Right atrium auricular region (tissue), 2 donors: ENCODE measurements around the gene PLCH1. TPM values are rescaled to one million over a fixed set of nuclear protein-coding genes. Genes with fewer than 3 reads are reported as not detected.

Experiments
- DNase-seq: peaks from one replicate; pipeline ENCODE4 v3.0.0-alpha.2; 2019; ENCODE audit warnings: low spot score
- H3K27ac ChIP-seq, 2 donors: fragments of 200-600 bp; sonication (generic); 1 replicate in 1 of 2; 2 replicates in 1 of 2; pipeline ENCODE4 v1.5.1; 2016 to 2019
- H3K27me3 ChIP-seq, 2 donors: fragments of 200-600 bp; sonication (generic); one replicate each; pipeline versions ENCODE4 v1.5.1 to v1.6.0; 2017 to 2019
- H3K36me3 ChIP-seq: fragments of 200-600 bp; sonication (generic); one replicate; pipeline ENCODE4 v1.5.1; 2016
- H3K4me1 ChIP-seq, 2 donors: fragments of 200-600 bp; sonication (generic); one replicate each; pipeline versions ENCODE4 v1.5.1 to v1.6.0; 2017 to 2019
- H3K4me3 ChIP-seq, 2 donors: fragments of 200-600 bp; sonication (generic); 1 replicate in 1 of 2; 2 replicates in 1 of 2; pipeline ENCODE4 v1.5.1; 2017 to 2019; ENCODE audit warnings: mild to moderate bottlenecking in 1 of 2, moderate library complexity in 1 of 2
- H3K9me3 ChIP-seq, 2 donors: fragments of 200-600 bp; sonication (generic); one replicate each; pipeline ENCODE4 v1.5.1; 2019
- total RNA-seq, 2 donors: library from RNA; depleted of rRNA; stranded (reverse); fragments of >200 nt; gene quantifications; one replicate each; pipeline ENCODE4 v1.1.0, GENCODE V29; 2016
- TF ChIP-seq, protein P1 (sequence below), 2 donors: fragments of 200-600 bp; sonication (generic); IDR thresholded peaks; one replicate each; pipeline ENCODE4 v1.5.1; 2019; ENCODE audit warnings: antibody characterized with exemption in 2 of 2

The PLCH1 gene
- total RNA-seq, 2 donors from 2014 or later: 1.4 to 1.5 TPM

- H3K27me3 ChIP-seq: no peaks in the 10 kb centered on the region
Observed at GRCh38 chr3:155739154-155739553, 5.7 kb downstream of the PLCH1 start.

DNA sequence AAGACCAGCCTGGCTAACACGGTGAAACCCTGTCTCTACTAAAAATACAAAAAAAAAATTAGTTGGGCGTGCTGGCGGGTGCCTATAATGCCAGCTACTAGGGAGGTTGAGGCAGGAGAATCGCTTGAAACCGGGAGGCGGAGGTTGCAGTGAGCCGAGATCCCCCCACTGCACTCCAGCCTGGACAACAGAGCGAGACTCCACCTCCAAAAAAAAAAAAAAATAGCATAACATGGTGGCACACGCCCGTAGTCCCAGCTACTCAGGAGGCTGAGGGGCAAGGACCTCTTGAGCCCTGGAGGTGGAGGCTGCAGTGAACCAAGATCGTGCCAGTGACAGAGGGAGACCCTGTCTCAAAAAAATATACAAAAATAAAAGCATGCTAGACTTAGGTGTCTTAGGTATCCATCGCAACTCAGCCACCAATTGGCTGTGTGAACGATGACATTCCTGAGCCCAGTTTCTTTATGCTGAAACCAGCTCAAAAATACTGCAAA, 6.2 kb downstream of the PLCH1 start:
- Histone ChIP-seq H3K4me3 (no peak overlapping the region), H3K9me3 (no peaks in the 10 kb centered on the region), H3K27me3 (no peaks in the 10 kb centered on the region), H3K27ac (no peak overlapping the region), H3K36me3 (no peaks in the 10 kb centered on the region), H3K4me1 (peaks cover 0 to 4% of the 10 kb centered on the region in 2 donors)
- TF ChIP-seq, protein P1, sequence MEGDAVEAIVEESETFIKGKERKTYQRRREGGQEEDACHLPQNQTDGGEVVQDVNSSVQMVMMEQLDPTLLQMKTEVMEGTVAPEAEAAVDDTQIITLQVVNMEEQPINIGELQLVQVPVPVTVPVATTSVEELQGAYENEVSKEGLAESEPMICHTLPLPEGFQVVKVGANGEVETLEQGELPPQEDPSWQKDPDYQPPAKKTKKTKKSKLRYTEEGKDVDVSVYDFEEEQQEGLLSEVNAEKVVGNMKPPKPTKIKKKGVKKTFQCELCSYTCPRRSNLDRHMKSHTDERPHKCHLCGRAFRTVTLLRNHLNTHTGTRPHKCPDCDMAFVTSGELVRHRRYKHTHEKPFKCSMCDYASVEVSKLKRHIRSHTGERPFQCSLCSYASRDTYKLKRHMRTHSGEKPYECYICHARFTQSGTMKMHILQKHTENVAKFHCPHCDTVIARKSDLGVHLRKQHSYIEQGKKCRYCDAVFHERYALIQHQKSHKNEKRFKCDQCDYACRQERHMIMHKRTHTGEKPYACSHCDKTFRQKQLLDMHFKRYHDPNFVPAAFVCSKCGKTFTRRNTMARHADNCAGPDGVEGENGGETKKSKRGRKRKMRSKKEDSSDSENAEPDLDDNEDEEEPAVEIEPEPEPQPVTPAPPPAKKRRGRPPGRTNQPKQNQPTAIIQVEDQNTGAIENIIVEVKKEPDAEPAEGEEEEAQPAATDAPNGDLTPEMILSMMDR (IDR thresholded peaks at IDR 0.05): no peak
- DNase-seq: no peak

More at GRCh38 chr3:155739154-155739553, 5.7 kb downstream of the PLCH1 start:
- Histone ChIP-seq H3K27ac (no peak overlapping the region), H3K36me3 (no peaks in the 10 kb centered on the region), H3K4me1 (peaks cover 0 to 9% of the 10 kb centered on the region in 2 donors), H3K4me3 (no peak overlapping the region), H3K9me3 (no peaks in the 10 kb centered on the region)
- TF ChIP-seq, protein P1 (IDR thresholded peaks at IDR 0.05): no peak
- DNase-seq: no peak

DNA sequence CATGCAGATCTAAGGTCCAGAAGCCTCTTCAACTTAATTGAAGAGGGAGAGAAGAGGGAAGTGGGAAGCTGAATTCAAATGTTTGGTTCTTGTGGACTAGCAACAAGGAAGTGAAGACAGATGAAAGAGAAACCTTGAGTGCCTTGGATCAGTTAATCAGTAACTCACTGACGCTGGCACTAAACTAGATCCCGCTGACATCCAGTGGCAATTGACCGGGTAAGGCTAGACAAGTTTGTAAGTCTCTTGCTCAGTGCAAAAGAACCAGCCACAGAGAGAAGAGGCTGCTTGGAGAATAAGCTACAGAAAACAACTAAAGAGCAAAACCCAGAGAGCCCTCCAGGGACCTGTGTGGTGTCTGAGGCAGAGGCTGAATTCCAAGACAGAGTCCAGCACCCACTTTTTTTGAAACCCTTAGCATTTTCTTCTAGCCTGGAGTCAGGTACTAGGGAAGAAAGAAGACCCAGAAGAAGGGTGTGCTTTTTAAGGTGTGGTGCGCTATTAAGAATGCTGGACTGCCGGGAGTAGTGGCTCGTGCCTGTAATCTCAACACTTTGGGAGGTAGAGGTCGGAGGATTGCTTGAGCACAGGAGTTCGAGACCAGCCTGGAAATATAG, 6.9 kb downstream of the PLCH1 start:
- TF ChIP-seq, protein P1 (IDR thresholded peaks at IDR 0.05): no peak
- H3K36me3 ChIP-seq: no peaks in the 10 kb centered on the region
- no peaks in the 10 kb centered on the region for H3K27me3 ChIP-seq
- H3K4me1 ChIP-seq: no peaks in the 10 kb centered on the region
- no peak overlapping the region for H3K27ac ChIP-seq
- no peaks in the 10 kb centered on the region for H3K9me3 ChIP-seq
- H3K4me3 ChIP-seq: no peak overlapping the region
- DNase-seq: no peak

DNA sequence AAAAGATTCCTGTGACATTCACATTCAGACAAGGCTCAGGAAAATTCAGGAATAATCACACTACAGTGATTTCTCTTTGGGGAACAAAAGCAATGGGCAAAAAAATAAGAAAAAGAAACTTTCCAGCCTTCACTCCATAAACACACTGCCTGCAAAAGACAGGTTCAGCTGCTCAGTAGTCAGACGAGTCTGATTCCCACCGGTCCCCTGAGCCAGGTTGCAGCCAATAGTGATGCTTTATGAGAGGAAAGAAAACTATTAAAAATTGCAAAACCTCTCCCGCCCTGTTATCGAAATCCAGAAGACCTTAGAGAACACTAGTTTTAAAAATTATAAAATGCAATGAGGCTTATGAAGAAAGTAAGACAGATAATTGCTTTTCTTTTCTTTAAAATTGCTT, 8.5 kb downstream of the PLCH1 start:
- no peak overlapping the region for H3K4me3 ChIP-seq
- H3K4me1 ChIP-seq: no peaks in the 10 kb centered on the region
- H3K27ac ChIP-seq: no peak overlapping the region
- no peaks in the 10 kb centered on the region for H3K9me3 ChIP-seq
- TF ChIP-seq, protein P1 (IDR thresholded peaks at IDR 0.05): no peak
- H3K36me3 ChIP-seq: no peaks in the 10 kb centered on the region
- no peaks in the 10 kb centered on the region for H3K27me3 ChIP-seq
- no peak for DNase-seq

DNA sequence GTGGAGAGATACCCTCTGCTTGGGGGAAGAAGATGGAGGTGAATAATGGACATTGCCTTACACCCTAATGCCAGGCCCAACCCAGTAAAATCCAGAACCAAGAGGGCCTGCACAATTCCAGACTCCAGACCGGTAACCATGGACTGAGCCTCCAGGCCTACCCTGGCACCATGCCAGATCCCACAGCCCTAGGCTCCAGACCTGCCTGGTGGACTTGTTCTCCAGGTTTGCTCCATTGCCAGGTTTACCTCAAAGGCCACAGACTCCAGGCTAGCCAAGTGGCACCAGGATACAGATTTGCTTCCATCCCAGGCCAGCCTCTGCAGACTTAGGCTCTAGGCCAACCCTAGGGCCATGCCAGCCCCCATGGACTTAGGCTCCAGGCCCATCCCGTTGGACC, 14.0 kb downstream of the PLCH1 start:
- Histone ChIP-seq H3K36me3 (no peaks in the 10 kb centered on the region), H3K4me1 (no peaks in the 10 kb centered on the region), H3K27me3 (no peaks in the 10 kb centered on the region), H3K4me3 (no peak overlapping the region), H3K27ac (no peak overlapping the region), H3K9me3 (no peaks in the 10 kb centered on the region)
- DNase-seq: no peak
- TF ChIP-seq, protein P1 (IDR thresholded peaks at IDR 0.05): no peak

- TF ChIP-seq, protein P1 (IDR thresholded peaks at IDR 0.05): no peak
- Histone ChIP-seq H3K4me3 (no peak overlapping the region), H3K27me3 (no peaks in the 10 kb centered on the region), H3K36me3 (no peaks in the 10 kb centered on the region), H3K27ac (no peak overlapping the region), H3K9me3 (no peaks in the 10 kb centered on the region), H3K4me1 (no peaks in the 10 kb centered on the region)
- DNase-seq: no peak
Observed at GRCh38 chr3:155727836-155728235, 17.0 kb downstream of the PLCH1 start.
